GM23338 (cell line): ENCODE data around the gene SHB. TPM values are rescaled to one million over a fixed set of nuclear protein-coding genes. Genes with fewer than 3 reads are reported as not detected.
A peak's percentile ranks its signal among the peaks of the same experiment; 100 is the strongest.

Experiments used
- ATAC-seq: fragments of 200-7000 bp; cut with Tn5 transposase; 3 replicates; pipeline ENCODE4 v1.9.1; 2020
- DNase-seq: peaks from one replicate; pipeline ENCODE4 v3.0.0-alpha.2; 2015; ENCODE audit warnings: low spot score
- H2AFZ ChIP-seq: fragments of 200-600 bp; sonication (generic); 2 replicates; pipeline ENCODE4 v1.8.0; 2016; ENCODE audit warnings: antibody characterized with exemption, mild to moderate bottlenecking, moderate library complexity
- H3F3A ChIP-seq: fragments of 200-600 bp; sonication (generic); replicated peaks from 2 replicates; pipeline ENCODE4 v1.8.0; 2017; ENCODE audit warnings: antibody characterized with exemption, mixed run types, low read depth
- H3K27ac ChIP-seq: fragments of 200-600 bp; sonication (generic); 2 replicates; pipeline ENCODE4 v1.6.1; 2016; ENCODE audit warnings: low read depth
- H3K27me3 ChIP-seq: fragments of 200-600 bp; sonication (generic); 2 replicates; pipeline ENCODE4 v1.8.0; 2016; ENCODE audit warnings: mild to moderate bottlenecking, mixed run types, moderate library complexity; ENCODE audit not compliant: insufficient read depth
- H3K36me3 ChIP-seq: fragments of 200-600 bp; sonication (generic); 2 replicates; pipeline ENCODE4 v1.8.0; 2016; ENCODE audit warnings: mild to moderate bottlenecking; ENCODE audit not compliant: insufficient read depth
- H3K4me1 ChIP-seq: fragments of 200-600 bp; sonication (generic); 2 replicates; pipeline ENCODE4 v1.8.0; 2016; ENCODE audit warnings: mild to moderate bottlenecking, moderate library complexity; ENCODE audit not compliant: insufficient read depth
- H3K4me2 ChIP-seq: fragments of 200-600 bp; sonication (generic); 2 replicates; pipeline ENCODE4 v1.7.1; 2017; ENCODE audit warnings: mixed run types
- H3K4me3 ChIP-seq: fragments of 200-600 bp; sonication (generic); 2 replicates; pipeline ENCODE4 v1.6.1; 2016; ENCODE audit warnings: mixed run types
- H3K79me2 ChIP-seq: fragments of 200-600 bp; sonication (generic); replicated peaks from 2 replicates; pipeline ENCODE4 v1.8.0; 2017; ENCODE audit warnings: mild to moderate bottlenecking; ENCODE audit not compliant: insufficient read depth
- H3K9me2 ChIP-seq: fragments of 200-600 bp; sonication (generic); 2 replicates; pipeline ENCODE4 v1.8.0; 2017; ENCODE audit not compliant: insufficient read depth
- H4K20me1 ChIP-seq: fragments of 200-600 bp; sonication (generic); replicated peaks from 2 replicates; pipeline ENCODE4 v1.8.0; 2017; ENCODE audit warnings: mild to moderate bottlenecking; ENCODE audit not compliant: insufficient read depth
- H3K27ac Mint-ChIP-seq: 2 replicates; pipeline ENCODE4 v1.8.0; 2020; ENCODE audit warnings: inconsistent platforms, mild to moderate bottlenecking, moderate library complexity, mixed read lengths
- H3K27me3 Mint-ChIP-seq: 3 replicates; pipeline ENCODE4 v1.8.0; 2022; ENCODE audit warnings: low read depth, mild to moderate bottlenecking, moderate library complexity, mixed read lengths, inconsistent platforms; ENCODE audit not compliant: insufficient read depth, poor library complexity
- H3K36me3 Mint-ChIP-seq: 3 replicates; pipeline ENCODE4 v1.8.0; 2021; ENCODE audit warnings: low read depth, mild to moderate bottlenecking, inconsistent platforms, moderate library complexity, mixed read lengths
- H3K4me1 Mint-ChIP-seq: 3 replicates; pipeline ENCODE4 v1.8.0; 2020; ENCODE audit warnings: mild to moderate bottlenecking, inconsistent platforms, mixed read lengths
- H3K4me3 Mint-ChIP-seq: 3 replicates; pipeline ENCODE4 v1.8.0; 2021; ENCODE audit warnings: moderate library complexity, mild to moderate bottlenecking, inconsistent platforms, mixed read lengths
- H3K9me3 Mint-ChIP-seq: 3 replicates; pipeline ENCODE4 v1.8.0; 2020; ENCODE audit warnings: moderate library complexity, mild to moderate bottlenecking, inconsistent platforms, mixed read lengths
- CREB1 ChIP-seq: fragments of 250-450 bp; sonication (Bioruptor Pico); IDR thresholded peaks from 2 replicates; pipeline ENCODE4 v1.5.0; 2020; ENCODE audit warnings: low read depth, mild to moderate bottlenecking, moderate library complexity
- CTCF ChIP-seq, 2 experiments: fragments of 200-600 bp in 1 of 2; sonication (generic) in 1 of 2; conservative IDR thresholded peaks; 2 replicates each; pipeline versions ENCODE4 v1.5.1 to v1.6.1; 2016 to 2017; ENCODE audit warnings: antibody characterized with exemption in 2 of 2, low read depth in 2 of 2, mild to moderate bottlenecking in 2 of 2, moderate library complexity in 1 of 2
- ETS1 ChIP-seq: IDR thresholded peaks from 2 replicates; pipeline ENCODE4 v1.6.1; 2016; ENCODE audit warnings: antibody characterized with exemption
- EZH2 ChIP-seq: fragments of 200-600 bp; sonication (generic); IDR thresholded peaks from one replicate; pipeline ENCODE4 v1.8.0; 2017; ENCODE audit warnings: antibody characterized with exemption, mild to moderate bottlenecking, low read depth; ENCODE audit not compliant: unreplicated experiment
- EZH2phosphoT487 ChIP-seq: fragments of 200-600 bp; sonication (generic); IDR thresholded peaks from one replicate; pipeline ENCODE4 v1.8.1; 2018; ENCODE audit warnings: antibody characterized with exemption; ENCODE audit not compliant: unreplicated experiment
- JUNB ChIP-seq: IDR thresholded peaks from one replicate; pipeline ENCODE4 v1.6.1; 2016; ENCODE audit warnings: antibody characterized with exemption; ENCODE audit not compliant: unreplicated experiment
- NANOG ChIP-seq: IDR thresholded peaks from 2 replicates; pipeline ENCODE4 v1.6.1; 2016; ENCODE audit warnings: antibody characterized with exemption, borderline replicate concordance
- POLR2AphosphoS5 ChIP-seq: IDR thresholded peaks from 2 replicates; pipeline ENCODE4 v1.6.1; 2016; ENCODE audit warnings: antibody characterized with exemption, low read depth
- STAT1 ChIP-seq: IDR thresholded peaks from one replicate; pipeline ENCODE4 v1.6.1; 2016; ENCODE audit warnings: antibody characterized with exemption; ENCODE audit not compliant: unreplicated experiment
- ZNF114 ChIP-seq: fragments of 250-450 bp; sonication (Bioruptor Pico); IDR thresholded peaks from 2 replicates; pipeline ENCODE4 v1.5.0; 2020; ENCODE audit warnings: mild to moderate bottlenecking, moderate library complexity
- ZNF331 ChIP-seq: fragments of 250-450 bp; sonication (Bioruptor Pico); IDR thresholded peaks from 2 replicates; pipeline ENCODE4 v1.5.0; 2020; ENCODE audit warnings: low read depth, mild to moderate bottlenecking, moderate library complexity
- polyA plus RNA-seq: library from polyadenylated mRNA; unstranded; fragments of >200 nt; fragmentation: Nextera tagmentation; extraction: Ambion mirVana; gene quantifications from 2 replicates; pipeline ENCODE4 v1.2.1, GENCODE V29; 2016
- total RNA-seq: library from RNA; depleted of rRNA; stranded (reverse); fragments of >200 nt; shearing (Covaris generic); gene quantifications from 2 replicates; pipeline ENCODE4 v1.2.3, GENCODE V29; 2014
- TF ChIP-seq, protein P1 (sequence below): fragments of 250-450 bp; sonication (Bioruptor Pico); IDR thresholded peaks from 2 replicates; pipeline ENCODE4 v1.5.0; 2020; ENCODE audit warnings: mild to moderate bottlenecking, moderate library complexity
- TF ChIP-seq, protein P2 (sequence below): IDR thresholded peaks from one replicate; pipeline ENCODE4 v1.6.1; 2018; ENCODE audit warnings: antibody characterized with exemption; ENCODE audit not compliant: unreplicated experiment

The SHB gene
- total and polyA plus RNA-seq, 2 experiments from 2014 or later: 1.5 to 14.0 TPM

GRCh38 chr9:38018958-38019602 is 49.9 kb downstream of the SHB start:
- DNase-seq: no peak
- Histone ChIP-seq H3K9me2 (peaks cover 6% of the 10 kb centered on the region; the same call in 1 of the 2 replicates), H3K4me2 (peak overlapping the region; percentile 62), H2AFZ (no peak overlapping the region), H3K4me1 (peaks cover 68% of the 10 kb centered on the region), H3K79me2 (peaks cover 6% of the 10 kb centered on the region), H4K20me1 (no peaks in the 10 kb centered on the region), H3F3A (peaks cover 6% of the 10 kb centered on the region; the same call in 1 of the 2 replicates), H3K36me3 (no peaks in the 10 kb centered on the region; the same call in 1 of the 2 replicates), H3K27ac (peak overlapping the region; percentile 48; the same call in 1 of the 2 replicates), H3K27me3 (no peaks in the 10 kb centered on the region), H3K4me3 (no peak overlapping the region)
- ATAC-seq: peak; percentile 1; the same call in 1 of the 3 replicates
- Mint-ChIP-seq H3K27me3 (peaks cover 12% of the 10 kb centered on the region), H3K9me3 (no peaks in the 10 kb centered on the region; the same call in 2 of the 3 replicates), H3K36me3 (peaks cover 14% of the 10 kb centered on the region), H3K4me1 (peaks cover 92% of the 10 kb centered on the region), H3K27ac (peak overlapping the region; percentile 97), H3K4me3 (no peak overlapping the region)
- TF ChIP-seq POLR2AphosphoS5: no peak
- TF ChIP-seq, protein P1, sequence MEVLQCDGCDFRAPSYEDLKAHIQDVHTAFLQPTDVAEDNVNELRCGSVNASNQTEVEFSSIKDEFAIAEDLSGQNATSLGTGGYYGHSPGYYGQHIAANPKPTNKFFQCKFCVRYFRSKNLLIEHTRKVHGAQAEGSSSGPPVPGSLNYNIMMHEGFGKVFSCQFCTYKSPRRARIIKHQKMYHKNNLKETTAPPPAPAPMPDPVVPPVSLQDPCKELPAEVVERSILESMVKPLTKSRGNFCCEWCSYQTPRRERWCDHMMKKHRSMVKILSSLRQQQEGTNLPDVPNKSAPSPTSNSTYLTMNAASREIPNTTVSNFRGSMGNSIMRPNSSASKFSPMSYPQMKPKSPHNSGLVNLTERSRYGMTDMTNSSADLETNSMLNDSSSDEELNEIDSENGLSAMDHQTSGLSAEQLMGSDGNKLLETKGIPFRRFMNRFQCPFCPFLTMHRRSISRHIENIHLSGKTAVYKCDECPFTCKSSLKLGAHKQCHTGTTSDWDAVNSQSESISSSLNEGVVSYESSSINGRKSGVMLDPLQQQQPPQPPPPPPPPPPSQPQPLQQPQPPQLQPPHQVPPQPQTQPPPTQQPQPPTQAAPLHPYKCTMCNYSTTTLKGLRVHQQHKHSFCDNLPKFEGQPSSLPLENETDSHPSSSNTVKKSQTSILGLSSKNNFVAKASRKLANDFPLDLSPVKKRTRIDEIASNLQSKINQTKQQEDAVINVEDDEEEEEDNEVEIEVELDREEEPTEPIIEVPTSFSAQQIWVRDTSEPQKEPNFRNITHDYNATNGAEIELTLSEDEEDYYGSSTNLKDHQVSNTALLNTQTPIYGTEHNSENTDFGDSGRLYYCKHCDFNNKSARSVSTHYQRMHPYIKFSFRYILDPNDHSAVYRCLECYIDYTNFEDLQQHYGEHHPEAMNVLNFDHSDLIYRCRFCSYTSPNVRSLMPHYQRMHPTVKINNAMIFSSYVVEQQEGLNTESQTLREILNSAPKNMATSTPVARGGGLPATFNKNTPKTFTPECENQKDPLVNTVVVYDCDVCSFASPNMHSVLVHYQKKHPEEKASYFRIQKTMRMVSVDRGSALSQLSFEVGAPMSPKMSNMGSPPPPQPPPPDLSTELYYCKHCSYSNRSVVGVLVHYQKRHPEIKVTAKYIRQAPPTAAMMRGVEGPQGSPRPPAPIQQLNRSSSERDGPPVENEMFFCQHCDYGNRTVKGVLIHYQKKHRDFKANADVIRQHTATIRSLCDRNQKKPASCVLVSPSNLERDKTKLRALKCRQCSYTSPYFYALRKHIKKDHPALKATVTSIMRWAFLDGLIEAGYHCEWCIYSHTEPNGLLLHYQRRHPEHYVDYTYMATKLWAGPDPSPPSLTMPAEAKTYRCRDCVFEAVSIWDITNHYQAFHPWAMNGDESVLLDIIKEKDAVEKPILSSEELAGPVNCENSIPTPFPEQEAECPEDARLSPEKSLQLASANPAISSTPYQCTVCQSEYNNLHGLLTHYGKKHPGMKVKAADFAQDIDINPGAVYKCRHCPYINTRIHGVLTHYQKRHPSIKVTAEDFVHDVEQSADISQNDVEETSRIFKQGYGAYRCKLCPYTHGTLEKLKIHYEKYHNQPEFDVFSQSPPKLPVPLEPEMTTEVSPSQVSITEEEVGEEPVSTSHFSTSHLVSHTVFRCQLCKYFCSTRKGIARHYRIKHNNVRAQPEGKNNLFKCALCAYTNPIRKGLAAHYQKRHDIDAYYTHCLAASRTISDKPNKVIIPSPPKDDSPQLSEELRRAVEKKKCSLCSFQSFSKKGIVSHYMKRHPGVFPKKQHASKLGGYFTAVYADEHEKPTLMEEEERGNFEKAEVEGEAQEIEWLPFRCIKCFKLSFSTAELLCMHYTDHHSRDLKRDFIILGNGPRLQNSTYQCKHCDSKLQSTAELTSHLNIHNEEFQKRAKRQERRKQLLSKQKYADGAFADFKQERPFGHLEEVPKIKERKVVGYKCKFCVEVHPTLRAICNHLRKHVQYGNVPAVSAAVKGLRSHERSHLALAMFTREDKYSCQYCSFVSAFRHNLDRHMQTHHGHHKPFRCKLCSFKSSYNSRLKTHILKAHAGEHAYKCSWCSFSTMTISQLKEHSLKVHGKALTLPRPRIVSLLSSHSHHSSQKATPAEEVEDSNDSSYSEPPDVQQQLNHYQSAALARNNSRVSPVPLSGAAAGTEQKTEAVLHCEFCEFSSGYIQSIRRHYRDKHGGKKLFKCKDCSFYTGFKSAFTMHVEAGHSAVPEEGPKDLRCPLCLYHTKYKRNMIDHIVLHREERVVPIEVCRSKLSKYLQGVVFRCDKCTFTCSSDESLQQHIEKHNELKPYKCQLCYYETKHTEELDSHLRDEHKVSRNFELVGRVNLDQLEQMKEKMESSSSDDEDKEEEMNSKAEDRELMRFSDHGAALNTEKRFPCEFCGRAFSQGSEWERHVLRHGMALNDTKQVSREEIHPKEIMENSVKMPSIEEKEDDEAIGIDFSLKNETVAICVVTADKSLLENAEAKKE (CRISPR knock-in tag): no peak
- no peak for TF ChIP-seq JUNB
- no peak for TF ChIP-seq STAT1
- no peak for TF ChIP-seq ZNF331 (CRISPR knock-in tag)
- no peak for TF ChIP-seq EZH2
- TF ChIP-seq CTCF (conservative IDR thresholded peaks at IDR 0.05; ENCODE audit: low read depth in 2 of 2): no peak
- TF ChIP-seq EZH2phosphoT487: no peak
- TF ChIP-seq ZNF114 (CRISPR knock-in tag): no peak
- no peak for TF ChIP-seq NANOG
- TF ChIP-seq, protein P2, sequence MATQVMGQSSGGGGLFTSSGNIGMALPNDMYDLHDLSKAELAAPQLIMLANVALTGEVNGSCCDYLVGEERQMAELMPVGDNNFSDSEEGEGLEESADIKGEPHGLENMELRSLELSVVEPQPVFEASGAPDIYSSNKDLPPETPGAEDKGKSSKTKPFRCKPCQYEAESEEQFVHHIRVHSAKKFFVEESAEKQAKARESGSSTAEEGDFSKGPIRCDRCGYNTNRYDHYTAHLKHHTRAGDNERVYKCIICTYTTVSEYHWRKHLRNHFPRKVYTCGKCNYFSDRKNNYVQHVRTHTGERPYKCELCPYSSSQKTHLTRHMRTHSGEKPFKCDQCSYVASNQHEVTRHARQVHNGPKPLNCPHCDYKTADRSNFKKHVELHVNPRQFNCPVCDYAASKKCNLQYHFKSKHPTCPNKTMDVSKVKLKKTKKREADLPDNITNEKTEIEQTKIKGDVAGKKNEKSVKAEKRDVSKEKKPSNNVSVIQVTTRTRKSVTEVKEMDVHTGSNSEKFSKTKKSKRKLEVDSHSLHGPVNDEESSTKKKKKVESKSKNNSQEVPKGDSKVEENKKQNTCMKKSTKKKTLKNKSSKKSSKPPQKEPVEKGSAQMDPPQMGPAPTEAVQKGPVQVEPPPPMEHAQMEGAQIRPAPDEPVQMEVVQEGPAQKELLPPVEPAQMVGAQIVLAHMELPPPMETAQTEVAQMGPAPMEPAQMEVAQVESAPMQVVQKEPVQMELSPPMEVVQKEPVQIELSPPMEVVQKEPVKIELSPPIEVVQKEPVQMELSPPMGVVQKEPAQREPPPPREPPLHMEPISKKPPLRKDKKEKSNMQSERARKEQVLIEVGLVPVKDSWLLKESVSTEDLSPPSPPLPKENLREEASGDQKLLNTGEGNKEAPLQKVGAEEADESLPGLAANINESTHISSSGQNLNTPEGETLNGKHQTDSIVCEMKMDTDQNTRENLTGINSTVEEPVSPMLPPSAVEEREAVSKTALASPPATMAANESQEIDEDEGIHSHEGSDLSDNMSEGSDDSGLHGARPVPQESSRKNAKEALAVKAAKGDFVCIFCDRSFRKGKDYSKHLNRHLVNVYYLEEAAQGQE: no peak
- no peak for TF ChIP-seq CREB1 (CRISPR knock-in tag)
- TF ChIP-seq ETS1: no peak
